Measurements from ENCODE around the gene C16orf87.

The C16orf87 gene

DNA sequence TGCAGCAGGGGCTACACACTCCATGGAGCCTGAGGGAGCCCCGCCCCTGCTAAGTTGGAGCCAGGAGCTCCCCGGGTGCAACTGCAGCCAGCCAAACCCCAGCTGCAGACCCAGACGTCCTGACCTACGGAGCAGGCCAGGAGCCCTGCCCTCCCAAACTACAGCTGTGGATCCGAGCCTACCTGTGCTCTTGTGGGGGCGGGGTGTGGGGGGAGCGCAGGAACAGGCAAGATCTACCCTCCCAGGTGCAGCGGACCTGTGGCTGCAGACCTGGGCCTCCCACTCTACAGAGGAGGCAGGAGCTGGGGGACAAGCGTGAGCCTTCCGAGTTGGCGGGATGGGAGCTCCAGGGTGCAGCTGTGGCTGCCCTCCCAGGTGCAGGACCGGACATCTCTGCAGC is 53.2 kb downstream of the C16orf87 start:
- TF ChIP-seq EZH2phosphoT487 (IDR thresholded peaks at IDR 0.05; ENCODE audit: borderline replicate concordance, low read length) (no peak), CTCF (IDR thresholded peaks at IDR 0.05; ENCODE audit: low read depth, low read length, poor library complexity, severe bottlenecking) (no peak)
- no peaks in the 10 kb centered on the region for H3K36me3 ChIP-seq (ENCODE audit: control insufficient read depth, low read length)
- H3K9me3 ChIP-seq (ENCODE audit: control insufficient read depth, insufficient read depth, low read length): peaks cover 13% of the 10 kb centered on the region; the same call in 1 of the 2 replicates
- H3K27me3 ChIP-seq (ENCODE audit: control insufficient read depth, low read length): no peaks in the 10 kb centered on the region
- no peaks in the 10 kb centered on the region for H3K9me2 ChIP-seq (replicated peaks; ENCODE audit: control insufficient read depth, low read length)
- H3F3A ChIP-seq (ENCODE audit: control insufficient read depth, insufficient read depth): peaks cover 23% of the 10 kb centered on the region
- H3K4me2 ChIP-seq (ENCODE audit: low read length): no peak overlapping the region
- H3K79me2 ChIP-seq (ENCODE audit: control insufficient read depth, low read length): no peaks in the 10 kb centered on the region
- peaks cover 65% of the 10 kb centered on the region for H3K4me1 ChIP-seq (ENCODE audit: control insufficient read depth, low read length)
- no peak overlapping the region for H3K27ac ChIP-seq (ENCODE audit: low read depth, low read length)
- H4K20me1 ChIP-seq (ENCODE audit: control insufficient read depth, insufficient read depth, low read depth, low read length): no peaks in the 10 kb centered on the region
- no peak overlapping the region for H3K4me3 ChIP-seq (ENCODE audit: low read length)

DNA sequence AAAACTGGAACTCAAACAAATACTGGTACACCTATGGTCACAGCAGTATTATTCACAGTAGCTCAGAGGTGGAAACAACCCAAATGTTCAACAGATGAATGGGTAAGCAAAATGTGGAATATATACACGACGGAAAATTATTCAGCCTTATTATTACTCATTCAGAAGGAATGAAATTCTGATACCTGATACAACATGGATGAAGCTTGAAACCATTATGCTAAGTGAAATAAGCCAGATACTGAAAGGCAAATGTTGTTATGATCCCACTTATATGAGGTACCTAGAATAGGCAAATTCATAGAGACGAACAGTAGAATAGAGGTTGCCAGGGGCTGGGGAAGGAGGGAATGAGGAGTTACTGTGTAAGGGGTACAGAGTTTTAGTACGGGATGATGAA is 55.8 kb downstream of the C16orf87 start:
- peak overlapping the region; percentile 57 for H3K4me3 ChIP-seq (ENCODE audit: low read length)
- H3K9me2 ChIP-seq (replicated peaks; ENCODE audit: control insufficient read depth, low read length): no peaks in the 10 kb centered on the region
- peaks cover 30% of the 10 kb centered on the region for H3F3A ChIP-seq (ENCODE audit: control insufficient read depth, insufficient read depth)
- peak overlapping the region; percentile 88 for H3K4me2 ChIP-seq (ENCODE audit: low read length)
- no peaks in the 10 kb centered on the region for H3K27me3 ChIP-seq (ENCODE audit: control insufficient read depth, low read length)
- H3K27ac ChIP-seq (ENCODE audit: low read depth, low read length): peak overlapping the region; percentile 93
- H4K20me1 ChIP-seq (ENCODE audit: control insufficient read depth, insufficient read depth, low read depth, low read length): no peaks in the 10 kb centered on the region
- H3K36me3 ChIP-seq (ENCODE audit: control insufficient read depth, low read length): no peaks in the 10 kb centered on the region
- H3K4me1 ChIP-seq (ENCODE audit: control insufficient read depth, low read length): peaks cover 75% of the 10 kb centered on the region
- peaks cover 13% of the 10 kb centered on the region; the same call in 1 of the 2 replicates for H3K9me3 ChIP-seq (ENCODE audit: control insufficient read depth, insufficient read depth, low read length)
- H3K79me2 ChIP-seq (ENCODE audit: control insufficient read depth, low read length): no peaks in the 10 kb centered on the region
- TF ChIP-seq EZH2phosphoT487 (IDR thresholded peaks at IDR 0.05; ENCODE audit: borderline replicate concordance, low read length): no peak
- TF ChIP-seq CTCF (IDR thresholded peaks at IDR 0.05; ENCODE audit: low read depth, low read length, poor library complexity, severe bottlenecking): no peak

DNA sequence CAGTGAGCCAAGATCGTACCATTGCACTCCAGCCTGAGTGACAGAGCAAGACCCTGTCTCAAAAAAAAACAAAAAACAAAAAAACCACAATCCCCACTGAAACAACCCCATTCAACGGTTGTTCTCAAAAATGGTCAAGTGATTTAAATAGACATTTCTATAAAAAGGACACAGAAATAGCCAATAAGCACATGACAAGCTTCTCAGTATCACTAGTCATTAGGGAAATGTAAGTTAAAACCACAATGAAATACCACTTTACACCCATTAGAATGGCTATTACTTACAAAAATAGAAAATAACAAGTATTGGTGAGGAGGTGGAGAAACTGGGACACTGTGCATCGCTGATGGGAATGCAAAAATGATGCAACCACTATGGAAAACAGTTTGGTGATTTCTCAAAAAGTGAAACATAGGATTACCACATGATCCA is 56.2 kb downstream of the C16orf87 start:
- Histone ChIP-seq H3K4me1 (ENCODE audit: control insufficient read depth, low read length) (peaks cover 79% of the 10 kb centered on the region), H3K9me3 (ENCODE audit: control insufficient read depth, insufficient read depth, low read length) (peaks cover 13% of the 10 kb centered on the region; the same call in 1 of the 2 replicates), H3K4me2 (ENCODE audit: low read length) (peak overlapping the region; percentile 88), H3K27ac (ENCODE audit: low read depth, low read length) (peak overlapping the region; percentile 93), H3K4me3 (ENCODE audit: low read length) (peak overlapping the region; percentile 57), H3K9me2 (replicated peaks; ENCODE audit: control insufficient read depth, low read length) (no peaks in the 10 kb centered on the region), H3K27me3 (ENCODE audit: control insufficient read depth, low read length) (no peaks in the 10 kb centered on the region), H4K20me1 (ENCODE audit: control insufficient read depth, insufficient read depth, low read depth, low read length) (no peaks in the 10 kb centered on the region), H3K79me2 (ENCODE audit: control insufficient read depth, low read length) (no peaks in the 10 kb centered on the region), H3F3A (ENCODE audit: control insufficient read depth, insufficient read depth) (peaks cover 29% of the 10 kb centered on the region), H3K36me3 (ENCODE audit: control insufficient read depth, low read length) (no peaks in the 10 kb centered on the region)
- no peak for TF ChIP-seq EZH2phosphoT487 (IDR thresholded peaks at IDR 0.05; ENCODE audit: borderline replicate concordance, low read length)
- no peak for TF ChIP-seq CTCF (IDR thresholded peaks at IDR 0.05; ENCODE audit: low read depth, low read length, poor library complexity, severe bottlenecking)

All from DOHH2 (cell line).